ENCODE measurements around the gene FAS.

DNA sequence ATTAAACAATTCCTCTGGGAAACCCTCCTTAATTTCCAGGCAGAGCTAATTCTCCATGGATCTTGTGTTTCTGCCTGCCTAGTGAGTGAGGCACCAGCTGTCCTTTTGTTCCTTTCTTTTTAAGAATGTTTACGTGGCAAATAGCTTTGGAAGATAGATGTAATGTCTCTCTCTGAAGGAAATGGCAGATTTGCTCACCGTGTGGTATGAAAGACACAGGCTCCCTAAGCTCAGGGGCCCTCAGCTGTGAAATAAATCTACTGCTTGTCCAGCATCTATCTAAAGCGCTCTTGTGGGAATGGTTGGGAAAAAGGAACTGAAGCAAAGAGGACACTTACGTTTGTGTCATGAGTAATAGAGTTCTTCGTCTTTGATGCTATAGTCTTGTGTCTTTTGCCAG lies 64.6 kb downstream of the FAS start:
- TF ChIP-seq REST (IDR thresholded peaks at IDR 0.05; ENCODE audit: low read depth) (no peak), TAF1 (IDR thresholded peaks at IDR 0.05; ENCODE audit: low read depth) (no peak), RAD21 (IDR thresholded peaks at IDR 0.05; ENCODE audit: low read depth) (no peak), CEBPB (IDR thresholded peaks at IDR 0.05) (no peak), EP300 (IDR thresholded peaks at IDR 0.05; ENCODE audit: borderline replicate concordance) (no peak), EGR1 (IDR thresholded peaks at IDR 0.05) (no peak), USF1 (IDR thresholded peaks at IDR 0.05) (no peak), NFIC (IDR thresholded peaks at IDR 0.05) (no peak), YY1 (IDR thresholded peaks at IDR 0.05; ENCODE audit: low read depth) (no peak), ZBTB7A (IDR thresholded peaks at IDR 0.05; ENCODE audit: low read depth) (no peak)
- TF ChIP-seq, protein P1, sequence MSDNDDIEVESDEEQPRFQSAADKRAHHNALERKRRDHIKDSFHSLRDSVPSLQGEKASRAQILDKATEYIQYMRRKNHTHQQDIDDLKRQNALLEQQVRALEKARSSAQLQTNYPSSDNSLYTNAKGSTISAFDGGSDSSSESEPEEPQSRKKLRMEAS (IDR thresholded peaks at IDR 0.05), result no peak
